Measurements from ENCODE around the gene HOXA3. TPM values are rescaled to one million over a fixed set of nuclear protein-coding genes. Genes with fewer than 3 reads are reported as not detected.

HOXA3 gene
- total and polyA plus RNA-seq, 2 of the 8 experiments (the other 6 are each of a cell fraction or from before 2014, with no cell fraction given): not detected

- H3K4me1 ChIP-seq (replicated peaks in 1 of 4; ENCODE audit: control insufficient read depth in 3 of 4, insufficient read depth in 4 of 4, low read length in 3 of 4): peaks cover 0 to 15% (median 3%) of the 10 kb centered on the region in 4 experiments; a peak in 5 of 7 replicates
- H3K79me2 ChIP-seq (ENCODE audit: control insufficient read depth in 1 of 2, insufficient read depth in 2 of 2, low read length in 2 of 2): no peaks in the 10 kb centered on the region
- H3K9ac ChIP-seq (replicated peaks in 1 of 4; ENCODE audit: extremely low read depth in 1 of 4, low read depth in 3 of 4, low read length in 3 of 4): no peak overlapping the region
- CTCF ChIA-PET (ENCODE audit: partially characterized antibody): no interaction called here
- H4K8ac ChIP-seq (ENCODE audit: extremely low read depth, insufficient read depth, low read length): no peak overlapping the region
- no peak overlapping the region for H2AFZ ChIP-seq (ENCODE audit: low read length)
- no peaks in the 10 kb centered on the region for H3K9me3 ChIP-seq (ENCODE audit: insufficient read depth in 2 of 2, low read depth in 1 of 2, low read length in 1 of 2)
- no peaks in the 10 kb centered on the region for H3K23me2 ChIP-seq (ENCODE audit: low read depth, low read length)
- H3K4ac ChIP-seq (replicated peaks; ENCODE audit: insufficient read length, low read depth, low read length): no peak overlapping the region
- no peak overlapping the region for H2BK12ac ChIP-seq (ENCODE audit: low read depth, low read length)
- H3K79me1 ChIP-seq (ENCODE audit: low read depth, low read length): no peaks in the 10 kb centered on the region
- DNase-seq (ENCODE audit: low read depth in 1 of 2, low spot score in 2 of 2) (no peak), FAIRE-seq (no peak)
- no peak overlapping the region for H3K56ac ChIP-seq (replicated peaks; ENCODE audit: insufficient read length, low read depth, low read length)
- no peak overlapping the region for H4K91ac ChIP-seq (replicated peaks; ENCODE audit: insufficient read length, low read length)
- POLR2A ChIA-PET (ENCODE audit: partially characterized antibody): no interaction called here
- no peak overlapping the region for H3K23ac ChIP-seq (ENCODE audit: insufficient read length)
- no peak overlapping the region for H3K27ac ChIP-seq (ENCODE audit: low read depth, low read length)
- H3K4me3 ChIP-seq (ENCODE audit: extremely low read depth in 1 of 4, insufficient read depth in 2 of 4, low read depth in 3 of 4, low read length in 4 of 4): no peak overlapping the region
- H3K4me2 ChIP-seq (ENCODE audit: insufficient read depth in 1 of 2, low read depth in 2 of 2, low read length in 2 of 2): no peak overlapping the region; a peak in 1 of 4 replicates
- no peak overlapping the region for H2BK5ac ChIP-seq (ENCODE audit: low read depth, low read length)
- peaks cover 96 to 99% (median 97%) of the 10 kb centered on the region in 4 experiments for H3K27me3 ChIP-seq (replicated peaks in 1 of 4; ENCODE audit: control insufficient read depth in 3 of 4, extremely low read depth in 1 of 4, insufficient read depth in 3 of 4, low read length in 3 of 4)
- peaks cover 27 to 40% of the 10 kb centered on the region in 2 experiments for H4K20me1 ChIP-seq (replicated peaks in 1 of 2; ENCODE audit: control insufficient read depth in 1 of 2, insufficient read depth in 2 of 2, low read length in 2 of 2)
- peaks cover 0 to 3% (median 0%) of the 10 kb centered on the region in 4 experiments; a peak in 2 of 8 replicates for H3K36me3 ChIP-seq (ENCODE audit: control insufficient read depth in 2 of 4, insufficient read depth in 4 of 4, low read length in 3 of 4)
- WGBS, 2 experiments (ENCODE audit: extremely low coverage in 1 of 2, insufficient coverage in 1 of 2, insufficient read length in 1 of 2, insufficient replicate concordance in 2 of 2, low coverage in 1 of 2, low lambda C conversion rate in 2 of 2, missing lambda C conversion rate in 1 of 2): 32% methylated on average over 4 of the region's 4 CpGs; no CpG with 5 or more reads in 1 of the 2 experiments
- no peak overlapping the region for H2BK15ac ChIP-seq (ENCODE audit: low read length)
- no peak overlapping the region for H4K5ac ChIP-seq (ENCODE audit: insufficient read length, low read depth, low read length)
- no peak overlapping the region for H2BK20ac ChIP-seq (ENCODE audit: low read length)
- H2AK5ac ChIP-seq (ENCODE audit: low read depth, low read length): no peak overlapping the region
- H2BK120ac ChIP-seq (replicated peaks; ENCODE audit: low read depth, low read length): no peak overlapping the region
- H3K18ac ChIP-seq (ENCODE audit: extremely low read depth, low read length): no peak overlapping the region
- TF ChIP-seq CBX8 (IDR thresholded peaks at IDR 0.05; ENCODE audit: borderline replicate concordance, low read depth, low read length): peak; percentile 26; the same call in 1 of the 2 replicates
- TF ChIP-seq RAD21 (IDR thresholded peaks at IDR 0.05 in 1 of 2, conservative IDR thresholded peaks at IDR 0.05 in 1 of 2; ENCODE audit: low read depth in 2 of 2, low read length in 2 of 2): no peak
- no peak overlapping the region for H3K14ac ChIP-seq (ENCODE audit: insufficient read length)
Measured at GRCh38 chr7:27112361-27112760, 40.0 kb downstream of the HOXA3 start.
